Neural progenitor cell (in vitro differentiated cells): ENCODE results near the gene AIPL1. TPM values are rescaled to one million over a fixed set of nuclear protein-coding genes. Genes with fewer than 3 reads are reported as not detected.
A peak's percentile ranks its signal among the peaks of the same experiment; 100 is the strongest.

Experiments used
- DNase-seq: peaks from one replicate; pipeline ENCODE4 v3.0.0-alpha.2; 2016; ENCODE audit warnings: low spot score
- H2AFZ ChIP-seq: fragments of 200-600 bp; sonication (generic); replicated peaks from 2 replicates; pipeline ENCODE4 v1.6.1; 2016; ENCODE audit warnings: antibody characterized with exemption
- H3F3A ChIP-seq: fragments of 200-600 bp; sonication (generic); 2 replicates; pipeline ENCODE4 v1.6.1; 2016; ENCODE audit warnings: antibody characterized with exemption, low read depth
- H3K27ac ChIP-seq: fragments of 200-600 bp; sonication (generic); 2 replicates; pipeline ENCODE4 v1.5.1; 2016; ENCODE audit warnings: mild to moderate bottlenecking
- H3K27me3 ChIP-seq: fragments of 200-600 bp; sonication (generic); 2 replicates; pipeline ENCODE4 v1.6.1; 2016; ENCODE audit warnings: mild to moderate bottlenecking, moderate library complexity
- H3K36me3 ChIP-seq: fragments of 200-600 bp; sonication (generic); 2 replicates; pipeline ENCODE4 v1.5.1; 2016
- H3K4me1 ChIP-seq: fragments of 200-600 bp; sonication (generic); 2 replicates; pipeline ENCODE4 v1.6.1; 2016; ENCODE audit warnings: mixed run types
- H3K4me2 ChIP-seq: fragments of 200-600 bp; sonication (generic); 2 replicates; pipeline ENCODE4 v1.6.1; 2016
- H3K4me3 ChIP-seq: fragments of 200-600 bp; sonication (generic); 2 replicates; pipeline ENCODE4 v1.5.1; 2016
- H3K79me2 ChIP-seq: fragments of 200-600 bp; sonication (generic); 2 replicates; pipeline ENCODE4 v1.6.1; 2016; ENCODE audit warnings: low read depth
- H3K9ac ChIP-seq: fragments of 200-600 bp; sonication (generic); 2 replicates; pipeline ENCODE4 v1.6.1; 2016
- H3K9me3 ChIP-seq: fragments of 200-600 bp; sonication (generic); 2 replicates; pipeline ENCODE4 v1.5.1; 2016; ENCODE audit warnings: low read depth
- H4K20me1 ChIP-seq: fragments of 200-600 bp; sonication (generic); 2 replicates; pipeline ENCODE4 v1.6.1; 2016; ENCODE audit warnings: low read depth
- H3K27ac Mint-ChIP-seq: 3 replicates; pipeline ENCODE4 v1.8.0; 2021; ENCODE audit warnings: mixed read lengths
- H3K27me3 Mint-ChIP-seq: 2 replicates; pipeline ENCODE4 v1.8.0; 2022; ENCODE audit warnings: low read depth, mild to moderate bottlenecking, inconsistent platforms, moderate library complexity, mixed read lengths; ENCODE audit not compliant: insufficient read depth
- H3K36me3 Mint-ChIP-seq: 3 replicates; pipeline ENCODE4 v1.8.0; 2021; ENCODE audit warnings: mixed read lengths
- H3K4me1 Mint-ChIP-seq: 3 replicates; pipeline ENCODE4 v1.8.0; 2021; ENCODE audit warnings: mixed read lengths
- H3K4me3 Mint-ChIP-seq: 3 replicates; pipeline ENCODE4 v1.8.0; 2021; ENCODE audit warnings: mild to moderate bottlenecking, moderate library complexity, mixed read lengths
- H3K9me3 Mint-ChIP-seq: 3 replicates; pipeline ENCODE4 v1.8.0; 2020; ENCODE audit warnings: mixed read lengths
- EZH2 ChIP-seq: fragments of 200-600 bp; sonication (generic); IDR thresholded peaks from 2 replicates; pipeline ENCODE4 v1.6.1; 2017; ENCODE audit warnings: antibody characterized with exemption, mild to moderate bottlenecking, moderate library complexity
- EZH2phosphoT487 ChIP-seq: fragments of 200-600 bp; sonication (generic); IDR thresholded peaks from 2 replicates; pipeline ENCODE4 v1.6.1; 2017; ENCODE audit warnings: antibody characterized with exemption
- total RNA-seq: library from RNA; depleted of rRNA; stranded (reverse); fragments of >200 nt; gene quantifications from 2 replicates; pipeline ENCODE4 v1.2.3, GENCODE V29; 2015; ENCODE audit warnings: low replicate concordance
- TF ChIP-seq, protein P1 (sequence below): fragments of 200-600 bp; sonication (generic); IDR thresholded peaks from 2 replicates; pipeline ENCODE4 v1.5.1; 2017; ENCODE audit warnings: antibody characterized with exemption, mild to moderate bottlenecking

AIPL1 gene
- total RNA-seq, 1 donor from 2014 or later: 0.37 TPM

DNA sequence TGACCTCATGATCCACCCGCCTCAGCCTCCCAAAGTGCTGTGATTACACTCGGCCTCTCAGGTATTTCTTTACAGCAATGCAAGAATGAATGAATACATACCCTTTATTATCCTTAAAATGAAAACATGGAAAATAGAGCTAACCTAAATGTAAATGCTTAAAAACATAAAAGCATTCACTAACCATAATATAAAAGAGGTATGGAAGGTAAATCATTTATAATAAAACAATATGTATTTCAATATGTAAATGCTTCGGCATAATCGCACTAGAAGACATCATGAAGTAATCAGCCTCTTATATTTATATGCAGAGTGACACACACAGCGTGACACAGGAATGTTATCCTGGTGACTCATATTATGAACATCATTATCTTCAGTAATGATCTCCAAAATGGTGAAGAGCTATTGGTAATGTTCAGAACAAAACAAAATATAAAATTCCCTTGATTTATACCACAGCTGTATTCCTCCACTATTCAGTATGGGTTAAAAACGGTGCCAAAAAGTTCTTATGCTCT, 53.9 kb downstream of the AIPL1 start:
- no peak overlapping the region for H3K27ac Mint-ChIP-seq
- Histone ChIP-seq H3K27me3 (no peaks in the 10 kb centered on the region), H3K9ac (no peak overlapping the region), H3K4me1 (peaks cover 13% of the 10 kb centered on the region), H4K20me1 (no peaks in the 10 kb centered on the region), H3K9me3 (no peaks in the 10 kb centered on the region), H2AFZ (no peak overlapping the region), H3K79me2 (no peaks in the 10 kb centered on the region), H3F3A (peaks cover 13% of the 10 kb centered on the region), H3K4me3 (no peak overlapping the region), H3K36me3 (no peaks in the 10 kb centered on the region), H3K27ac (no peak overlapping the region), H3K4me2 (no peak overlapping the region)
- peaks cover 14% of the 10 kb centered on the region for H3K27me3 Mint-ChIP-seq
- H3K4me3 Mint-ChIP-seq: no peak overlapping the region
- H3K9me3 Mint-ChIP-seq: peaks cover 23% of the 10 kb centered on the region
- H3K4me1 Mint-ChIP-seq: peaks cover 24% of the 10 kb centered on the region
- DNase-seq: no peak
- H3K36me3 Mint-ChIP-seq: peaks cover 2% of the 10 kb centered on the region
- TF ChIP-seq, protein P1, sequence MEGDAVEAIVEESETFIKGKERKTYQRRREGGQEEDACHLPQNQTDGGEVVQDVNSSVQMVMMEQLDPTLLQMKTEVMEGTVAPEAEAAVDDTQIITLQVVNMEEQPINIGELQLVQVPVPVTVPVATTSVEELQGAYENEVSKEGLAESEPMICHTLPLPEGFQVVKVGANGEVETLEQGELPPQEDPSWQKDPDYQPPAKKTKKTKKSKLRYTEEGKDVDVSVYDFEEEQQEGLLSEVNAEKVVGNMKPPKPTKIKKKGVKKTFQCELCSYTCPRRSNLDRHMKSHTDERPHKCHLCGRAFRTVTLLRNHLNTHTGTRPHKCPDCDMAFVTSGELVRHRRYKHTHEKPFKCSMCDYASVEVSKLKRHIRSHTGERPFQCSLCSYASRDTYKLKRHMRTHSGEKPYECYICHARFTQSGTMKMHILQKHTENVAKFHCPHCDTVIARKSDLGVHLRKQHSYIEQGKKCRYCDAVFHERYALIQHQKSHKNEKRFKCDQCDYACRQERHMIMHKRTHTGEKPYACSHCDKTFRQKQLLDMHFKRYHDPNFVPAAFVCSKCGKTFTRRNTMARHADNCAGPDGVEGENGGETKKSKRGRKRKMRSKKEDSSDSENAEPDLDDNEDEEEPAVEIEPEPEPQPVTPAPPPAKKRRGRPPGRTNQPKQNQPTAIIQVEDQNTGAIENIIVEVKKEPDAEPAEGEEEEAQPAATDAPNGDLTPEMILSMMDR: no peak
- no peak for TF ChIP-seq EZH2
- TF ChIP-seq EZH2phosphoT487: no peak

DNA sequence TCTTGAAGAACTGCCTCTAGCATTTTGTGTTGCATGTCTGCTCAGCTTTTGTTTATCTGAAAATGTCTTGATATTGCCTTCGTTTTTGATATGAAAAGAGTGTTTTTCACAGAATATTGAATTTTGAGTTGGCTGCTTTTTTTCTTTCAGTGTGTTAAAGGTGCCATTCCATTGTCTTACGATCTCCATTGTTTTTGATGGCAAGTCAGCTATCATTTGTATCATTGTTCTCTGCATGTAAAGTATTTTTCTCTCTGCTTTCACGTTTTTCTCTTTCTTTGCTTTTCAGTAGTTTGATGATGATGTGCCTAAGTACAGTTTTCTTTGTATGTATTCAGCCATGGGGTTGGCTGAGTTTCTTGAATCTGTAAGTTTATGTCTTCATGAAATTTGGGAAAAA, 57.0 kb downstream of the AIPL1 start:
- H3K4me2 ChIP-seq: no peak overlapping the region
- H3K27ac Mint-ChIP-seq: peak overlapping the region; percentile 4
- H3K36me3 ChIP-seq: no peaks in the 10 kb centered on the region
- no peak overlapping the region for H2AFZ ChIP-seq
- peaks cover 26% of the 10 kb centered on the region for H3K4me1 ChIP-seq
- H3K27ac ChIP-seq: no peak overlapping the region
- peaks cover 23% of the 10 kb centered on the region for H3K9me3 Mint-ChIP-seq
- H3K4me3 Mint-ChIP-seq: no peak overlapping the region
- H3K9ac ChIP-seq: no peak overlapping the region
- no peaks in the 10 kb centered on the region for H4K20me1 ChIP-seq
- H3K27me3 Mint-ChIP-seq: peaks cover 10% of the 10 kb centered on the region
- H3K4me1 Mint-ChIP-seq: peaks cover 41% of the 10 kb centered on the region
- no peaks in the 10 kb centered on the region for H3K27me3 ChIP-seq
- no peak overlapping the region for H3K4me3 ChIP-seq
- DNase-seq: no peak
- TF ChIP-seq, protein P1: no peak
- no peak for TF ChIP-seq EZH2
- TF ChIP-seq EZH2phosphoT487: no peak
- no peaks in the 10 kb centered on the region for H3K79me2 ChIP-seq
- H3F3A ChIP-seq: peaks cover 28% of the 10 kb centered on the region
- H3K9me3 ChIP-seq: no peaks in the 10 kb centered on the region
- H3K36me3 Mint-ChIP-seq: peaks cover 2% of the 10 kb centered on the region

DNA sequence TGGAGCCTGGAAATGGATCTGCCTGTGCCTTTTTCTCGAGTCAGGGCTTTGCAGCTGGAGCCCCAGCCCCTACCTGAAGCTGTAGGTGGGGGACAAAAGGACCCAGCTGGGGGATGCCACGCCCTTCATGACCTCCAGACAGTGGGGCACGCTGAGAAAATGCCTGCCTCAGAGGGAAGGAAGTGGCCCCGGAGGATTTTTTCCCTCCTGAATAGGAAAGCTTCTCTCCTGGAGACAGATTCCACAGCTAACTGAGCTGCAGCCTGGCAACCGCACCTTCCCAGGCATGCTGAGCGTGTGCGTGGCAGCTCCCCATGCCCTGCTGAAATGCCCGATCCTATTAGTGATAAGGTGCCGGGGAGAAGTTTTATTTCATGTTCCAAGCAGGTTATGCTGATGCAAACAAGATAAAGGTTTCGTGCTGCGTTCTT, 58.0 kb downstream of the AIPL1 start:
- no peaks in the 10 kb centered on the region for H4K20me1 ChIP-seq
- peak overlapping the region; percentile 7 for H2AFZ ChIP-seq
- Mint-ChIP-seq H3K9me3 (peaks cover 23% of the 10 kb centered on the region), H3K36me3 (peaks cover 5% of the 10 kb centered on the region), H3K27me3 (peaks cover 10% of the 10 kb centered on the region), H3K4me3 (peak overlapping the region; percentile 46), H3K27ac (peak overlapping the region; percentile 98), H3K4me1 (peaks cover 41% of the 10 kb centered on the region)
- TF ChIP-seq, protein P1: no peak
- TF ChIP-seq EZH2phosphoT487: no peak
- no peak for TF ChIP-seq EZH2
- peak overlapping the region; percentile 62 for H3K4me2 ChIP-seq
- no peak overlapping the region for H3K27ac ChIP-seq
- peak; percentile 21 for DNase-seq
- H3K9me3 ChIP-seq: no peaks in the 10 kb centered on the region
- H3F3A ChIP-seq: peaks cover 28% of the 10 kb centered on the region
- no peaks in the 10 kb centered on the region for H3K27me3 ChIP-seq
- H3K4me3 ChIP-seq: no peak overlapping the region
- H3K4me1 ChIP-seq: peaks cover 26% of the 10 kb centered on the region
- H3K79me2 ChIP-seq: no peaks in the 10 kb centered on the region
- H3K36me3 ChIP-seq: no peaks in the 10 kb centered on the region
- no peak overlapping the region for H3K9ac ChIP-seq
